GM23338 (cell line): ENCODE measurements around the gene SLC4A8.

Source experiments
- EZH2 ChIP-seq: fragments of 200-600 bp; sonication (generic); IDR thresholded peaks from one replicate; pipeline ENCODE4 v1.8.0; 2017; ENCODE audit warnings: antibody characterized with exemption, mild to moderate bottlenecking, low read depth; ENCODE audit not compliant: unreplicated experiment
- TF ChIP-seq, protein P1 (sequence below), 2 experiments: fragments of 200-600 bp in 1 of 2; sonication (generic) in 1 of 2; conservative IDR thresholded peaks; 2 replicates each; pipeline versions ENCODE4 v1.5.1 to v1.6.1; 2016 to 2017; ENCODE audit warnings: antibody characterized with exemption in 2 of 2, low read depth in 2 of 2, mild to moderate bottlenecking in 2 of 2, moderate library complexity in 1 of 2

DNA sequence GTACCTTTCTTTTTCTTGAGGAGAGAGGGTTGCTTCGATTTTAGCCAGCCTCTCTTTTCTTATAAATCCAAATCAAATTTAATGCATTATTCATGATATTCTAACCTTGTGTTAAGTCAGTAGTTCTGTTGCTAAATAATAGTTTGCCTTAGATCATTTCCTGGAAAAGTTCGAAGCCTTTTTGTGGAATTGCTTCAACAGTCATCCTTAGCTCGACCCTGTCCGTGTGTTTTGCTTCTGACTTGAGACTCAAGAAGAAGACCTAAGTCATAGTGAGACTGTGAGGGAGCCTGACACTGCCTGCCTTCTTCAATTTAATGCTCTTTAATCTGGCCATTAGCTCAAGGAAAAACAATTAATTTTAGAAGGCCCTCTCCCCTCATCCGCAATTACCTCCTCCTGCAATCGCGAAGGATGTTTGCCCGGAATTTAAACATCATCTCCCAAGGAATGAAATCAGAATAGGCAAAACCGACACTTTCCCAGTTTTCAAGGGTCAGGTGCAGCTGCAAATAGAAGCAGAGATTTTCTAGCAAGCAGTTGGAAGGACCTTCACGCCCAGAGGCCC lies 453 bp upstream of the SLC4A8 start:
- TF ChIP-seq EZH2 = no peak
- TF ChIP-seq, protein P1, sequence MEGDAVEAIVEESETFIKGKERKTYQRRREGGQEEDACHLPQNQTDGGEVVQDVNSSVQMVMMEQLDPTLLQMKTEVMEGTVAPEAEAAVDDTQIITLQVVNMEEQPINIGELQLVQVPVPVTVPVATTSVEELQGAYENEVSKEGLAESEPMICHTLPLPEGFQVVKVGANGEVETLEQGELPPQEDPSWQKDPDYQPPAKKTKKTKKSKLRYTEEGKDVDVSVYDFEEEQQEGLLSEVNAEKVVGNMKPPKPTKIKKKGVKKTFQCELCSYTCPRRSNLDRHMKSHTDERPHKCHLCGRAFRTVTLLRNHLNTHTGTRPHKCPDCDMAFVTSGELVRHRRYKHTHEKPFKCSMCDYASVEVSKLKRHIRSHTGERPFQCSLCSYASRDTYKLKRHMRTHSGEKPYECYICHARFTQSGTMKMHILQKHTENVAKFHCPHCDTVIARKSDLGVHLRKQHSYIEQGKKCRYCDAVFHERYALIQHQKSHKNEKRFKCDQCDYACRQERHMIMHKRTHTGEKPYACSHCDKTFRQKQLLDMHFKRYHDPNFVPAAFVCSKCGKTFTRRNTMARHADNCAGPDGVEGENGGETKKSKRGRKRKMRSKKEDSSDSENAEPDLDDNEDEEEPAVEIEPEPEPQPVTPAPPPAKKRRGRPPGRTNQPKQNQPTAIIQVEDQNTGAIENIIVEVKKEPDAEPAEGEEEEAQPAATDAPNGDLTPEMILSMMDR (conservative IDR thresholded peaks at IDR 0.05; ENCODE audit: low read depth in 2 of 2) = no peak
